A549 treated with AZD9567 at 1 μM for 4 hours (cell line): ENCODE results near the gene PLPPR4. TPM values are rescaled to one million over a fixed set of nuclear protein-coding genes. Genes with fewer than 3 reads are reported as not detected.

ENCODE experiments used
- total RNA-seq: library from RNA; stranded (reverse); fragments of 200-300 nt; extraction: Qiagen RNA extraction; gene quantifications from 5 replicates; pipeline ENCODE4 v1.2.3, GENCODE V29; 2022; ENCODE audit not compliant: insufficient read depth

Gene PLPPR4, protein sequence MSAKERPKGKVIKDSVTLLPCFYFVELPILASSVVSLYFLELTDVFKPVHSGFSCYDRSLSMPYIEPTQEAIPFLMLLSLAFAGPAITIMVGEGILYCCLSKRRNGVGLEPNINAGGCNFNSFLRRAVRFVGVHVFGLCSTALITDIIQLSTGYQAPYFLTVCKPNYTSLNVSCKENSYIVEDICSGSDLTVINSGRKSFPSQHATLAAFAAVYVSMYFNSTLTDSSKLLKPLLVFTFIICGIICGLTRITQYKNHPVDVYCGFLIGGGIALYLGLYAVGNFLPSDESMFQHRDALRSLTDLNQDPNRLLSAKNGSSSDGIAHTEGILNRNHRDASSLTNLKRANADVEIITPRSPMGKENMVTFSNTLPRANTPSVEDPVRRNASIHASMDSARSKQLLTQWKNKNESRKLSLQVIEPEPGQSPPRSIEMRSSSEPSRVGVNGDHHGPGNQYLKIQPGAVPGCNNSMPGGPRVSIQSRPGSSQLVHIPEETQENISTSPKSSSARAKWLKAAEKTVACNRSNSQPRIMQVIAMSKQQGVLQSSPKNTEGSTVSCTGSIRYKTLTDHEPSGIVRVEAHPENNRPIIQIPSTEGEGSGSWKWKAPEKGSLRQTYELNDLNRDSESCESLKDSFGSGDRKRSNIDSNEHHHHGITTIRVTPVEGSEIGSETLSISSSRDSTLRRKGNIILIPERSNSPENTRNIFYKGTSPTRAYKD
- not detected in 5 replicates for total RNA-seq

DNA sequence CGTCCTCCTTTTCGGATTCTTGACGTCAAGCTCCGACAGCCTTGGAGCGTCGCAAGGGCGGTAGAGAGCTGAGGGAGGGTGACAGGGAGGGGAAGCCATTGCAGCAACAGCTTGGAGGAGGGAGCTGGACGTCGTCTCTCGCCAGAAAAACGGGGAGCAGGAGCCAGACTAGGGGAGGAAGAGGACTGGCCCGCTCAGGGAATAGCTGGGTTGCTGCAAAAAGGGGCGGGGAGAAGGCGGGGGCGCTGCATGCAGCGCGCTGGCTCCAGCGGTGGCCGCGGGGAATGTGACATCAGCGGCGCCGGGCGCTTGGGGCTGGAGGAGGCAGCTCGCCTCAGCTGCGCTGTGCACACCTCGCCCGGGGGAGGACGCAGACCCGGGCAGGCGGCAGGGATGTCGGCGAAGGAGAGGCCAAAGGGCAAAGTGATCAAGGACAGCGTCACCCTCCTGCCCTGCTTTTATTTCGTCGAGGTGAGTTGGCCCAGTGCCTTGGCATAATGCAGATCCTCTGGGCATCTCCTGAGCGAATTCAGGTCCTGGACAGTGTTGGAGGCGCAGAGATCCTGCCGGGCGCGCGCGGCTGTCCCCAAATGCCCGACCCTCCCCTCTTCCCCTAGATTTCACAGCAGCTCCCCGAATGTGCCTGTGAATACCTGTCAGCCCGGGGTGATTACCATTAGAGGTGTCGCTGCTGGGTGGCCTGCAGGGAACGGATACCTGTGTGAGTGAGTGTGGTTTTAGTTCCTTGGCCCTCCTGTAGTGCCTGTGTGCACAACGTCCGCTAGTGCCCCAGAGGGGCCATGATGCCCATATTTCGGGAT, at the start of gene PLPPR4:
Gene PLPPR4 (plus strand): TSS at position 292 of the 821 bp plus-strand sequence. CDS start 102 bp downstream, at position 394.

